K562 (cell line): ENCODE results near the gene DMP1. TPM values are rescaled to one million over a fixed set of nuclear protein-coding genes. Genes with fewer than 3 reads are reported as not detected.

Experiments used
- ATF1 ChIP-seq, 2 experiments: fragments of 450-650 bp in 1 of 2; IDR thresholded peaks; 2 replicates each; pipeline ENCODE4 v1.6.1; 2016; ENCODE audit warnings: missing compliant biosample characterization in 1 of 2, missing genetic modification characterization in 1 of 2
- HNRNPL ChIP-seq: fragments of 200-400 bp; formaldehyde crosslinking; IDR thresholded peaks from 2 replicates; pipeline ENCODE4 v1.6.1; 2017; ENCODE audit warnings: low read depth, mild to moderate bottlenecking, low read length
- JUNB ChIP-seq: fragments of 450-650 bp; formaldehyde crosslinking; conservative IDR thresholded peaks from 2 replicates; pipeline ENCODE4 v1.4.0; 2020; ENCODE audit warnings: mild to moderate bottlenecking
- RAD21 ChIP-seq, 2 experiments: fragments of 250-450 bp in 1 of 2; fragments of 450-650 bp in 1 of 2; sonication (Bioruptor Pico) in 1 of 2; formaldehyde crosslinking in 1 of 2; IDR thresholded peaks in 1 of 2; conservative IDR thresholded peaks in 1 of 2; 2 replicates each; pipeline versions ENCODE4 v1.4.0 to v1.8.0; 2020 to 2022; ENCODE audit warnings: mild to moderate bottlenecking in 2 of 2, moderate library complexity in 1 of 2
- RHOXF2B ChIP-seq: fragments of 250-450 bp; sonication (Bioruptor Pico); conservative IDR thresholded peaks from 2 replicates; pipeline ENCODE4 v1.5.1; 2021
- polyA plus RNA-seq, 8 experiments: library from polyadenylated mRNA; depleted of rRNA in 4 of 8; stranded (reverse) in 5 of 8; unstranded in 3 of 8; fragments of >200 nt; fragmentation: Nextera tagmentation in 2 of 8; fragmentation: Illumina TruSeq in 1 of 8; extraction: Ambion mirVana in 2 of 8; extraction: Trizol in 1 of 8; gene quantifications; 2 replicates each; pipeline versions ENCODE4 v1.2.1 to v1.2.3, GENCODE V29; 2011 to 2014; ENCODE audit warnings: inconsistent platforms in 1 of 8, missing spikeins in 1 of 8
- total RNA-seq, 7 experiments: library from RNA; depleted of rRNA in 6 of 7; stranded (reverse); fragments of >200 nt in 6 of 7; fragmentation: Illumina TruSeq in 2 of 7; extraction: Trizol in 2 of 7; gene quantifications; 2 replicates each; pipeline versions ENCODE4 v1.2.1 to v1.2.3, GENCODE V29; 2011 to 2021; ENCODE audit warnings: low replicate concordance in 1 of 7
- TF ChIP-seq, protein P1 (sequence below): sonication (generic); formaldehyde crosslinking; IDR thresholded peaks from 2 replicates; pipeline ENCODE4 v1.8.0; 2022; ENCODE audit warnings: mild to moderate bottlenecking, low read depth, missing genetic modification reagents
- TF ChIP-seq, protein P2 (sequence below): fragments of 250-450 bp; sonication (Bioruptor Pico); IDR thresholded peaks from 2 replicates; pipeline ENCODE4 v1.5.1; 2021; ENCODE audit warnings: mild to moderate bottlenecking
- TF ChIP-seq, protein P3 (sequence below): fragments of 250-450 bp; sonication (Bioruptor Pico); IDR thresholded peaks from 2 replicates; pipeline ENCODE4 v1.8.0; 2022; ENCODE audit warnings: inconsistent platforms

The DMP1 gene
- total and polyA plus RNA-seq, 9 of the 15 experiments (the other 6 are each of a cell fraction or from before 2014, with no cell fraction given): not detected

DNA sequence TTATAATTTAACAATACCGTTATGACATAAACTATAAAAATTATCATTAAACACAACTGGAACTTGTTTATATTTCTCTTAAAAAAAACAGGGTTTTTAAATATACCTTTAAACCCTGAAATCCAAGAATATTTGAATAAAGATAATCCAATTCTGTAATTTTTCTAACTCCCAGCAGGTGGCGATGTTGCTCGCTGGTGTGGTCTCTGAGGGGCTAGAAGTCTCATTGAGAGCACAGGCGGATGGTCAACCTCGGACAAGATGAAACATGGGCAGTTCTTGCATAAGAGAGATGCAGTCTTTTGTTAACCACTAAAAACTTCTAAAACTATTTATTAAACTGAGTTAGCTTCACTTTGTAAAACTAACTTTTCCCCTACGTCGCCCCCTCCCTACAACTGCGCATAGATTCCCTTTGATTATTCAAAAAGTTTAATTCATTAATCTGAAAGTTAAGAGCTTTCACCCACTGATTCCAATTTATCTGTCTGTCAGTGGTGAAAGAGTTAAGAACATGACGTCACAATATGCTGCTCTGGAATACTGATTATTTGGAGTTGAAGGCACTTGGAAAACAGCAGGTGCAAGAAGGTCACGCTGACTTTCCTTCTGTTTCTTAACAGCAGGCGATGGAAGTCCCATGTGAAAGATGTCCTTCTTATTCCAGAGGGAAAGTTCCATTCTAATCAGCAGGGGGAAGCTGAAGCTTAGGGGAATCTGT is 29.5 kb downstream of the DMP1 start (continued):
- TF ChIP-seq, protein P1, sequence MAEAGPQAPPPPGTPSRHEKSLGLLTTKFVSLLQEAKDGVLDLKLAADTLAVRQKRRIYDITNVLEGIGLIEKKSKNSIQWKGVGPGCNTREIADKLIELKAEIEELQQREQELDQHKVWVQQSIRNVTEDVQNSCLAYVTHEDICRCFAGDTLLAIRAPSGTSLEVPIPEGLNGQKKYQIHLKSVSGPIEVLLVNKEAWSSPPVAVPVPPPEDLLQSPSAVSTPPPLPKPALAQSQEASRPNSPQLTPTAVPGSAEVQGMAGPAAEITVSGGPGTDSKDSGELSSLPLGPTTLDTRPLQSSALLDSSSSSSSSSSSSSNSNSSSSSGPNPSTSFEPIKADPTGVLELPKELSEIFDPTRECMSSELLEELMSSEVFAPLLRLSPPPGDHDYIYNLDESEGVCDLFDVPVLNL (CRISPR knock-in tag): no peak
- TF ChIP-seq ATF1 (CRISPR knock-in tag; IDR thresholded peaks at IDR 0.05): no peak
- peak; percentile 57 for TF ChIP-seq ATF1 (tag; IDR thresholded peaks at IDR 0.05)
- TF ChIP-seq, protein P2, sequence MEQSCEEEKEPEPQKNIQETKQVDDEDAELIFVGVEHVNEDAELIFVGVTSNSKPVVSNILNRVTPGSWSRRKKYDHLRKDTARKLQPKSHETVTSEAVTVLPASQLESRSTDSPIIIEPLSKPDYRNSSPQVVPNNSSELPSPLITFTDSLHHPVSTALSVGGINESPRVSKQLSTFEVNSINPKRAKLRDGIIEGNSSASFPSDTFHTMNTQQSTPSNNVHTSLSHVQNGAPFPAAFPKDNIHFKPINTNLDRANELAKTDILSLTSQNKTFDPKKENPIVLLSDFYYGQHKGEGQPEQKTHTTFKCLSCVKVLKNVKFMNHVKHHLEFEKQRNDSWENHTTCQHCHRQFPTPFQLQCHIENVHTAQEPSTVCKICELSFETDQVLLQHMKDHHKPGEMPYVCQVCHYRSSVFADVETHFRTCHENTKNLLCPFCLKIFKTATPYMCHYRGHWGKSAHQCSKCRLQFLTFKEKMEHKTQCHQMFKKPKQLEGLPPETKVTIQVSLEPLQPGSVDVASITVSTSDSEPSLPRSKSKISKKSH (CRISPR knock-in tag): no peak
- TF ChIP-seq, protein P3, sequence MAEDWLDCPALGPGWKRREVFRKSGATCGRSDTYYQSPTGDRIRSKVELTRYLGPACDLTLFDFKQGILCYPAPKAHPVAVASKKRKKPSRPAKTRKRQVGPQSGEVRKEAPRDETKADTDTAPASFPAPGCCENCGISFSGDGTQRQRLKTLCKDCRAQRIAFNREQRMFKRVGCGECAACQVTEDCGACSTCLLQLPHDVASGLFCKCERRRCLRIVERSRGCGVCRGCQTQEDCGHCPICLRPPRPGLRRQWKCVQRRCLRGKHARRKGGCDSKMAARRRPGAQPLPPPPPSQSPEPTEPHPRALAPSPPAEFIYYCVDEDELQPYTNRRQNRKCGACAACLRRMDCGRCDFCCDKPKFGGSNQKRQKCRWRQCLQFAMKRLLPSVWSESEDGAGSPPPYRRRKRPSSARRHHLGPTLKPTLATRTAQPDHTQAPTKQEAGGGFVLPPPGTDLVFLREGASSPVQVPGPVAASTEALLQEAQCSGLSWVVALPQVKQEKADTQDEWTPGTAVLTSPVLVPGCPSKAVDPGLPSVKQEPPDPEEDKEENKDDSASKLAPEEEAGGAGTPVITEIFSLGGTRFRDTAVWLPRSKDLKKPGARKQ (CRISPR knock-in tag): no peak
- TF ChIP-seq RHOXF2B: no peak
- no peak for TF ChIP-seq HNRNPL
- no peak for TF ChIP-seq JUNB (CRISPR knock-in tag)
- peak; percentile 72 to 80 for TF ChIP-seq RAD21 (CRISPR knock-in tag; conservative IDR thresholded peaks at IDR 0.05 in 1 of 2, IDR thresholded peaks at IDR 0.05 in 1 of 2)
